ENCODE measurements around the gene DGKA.
"Not testable (repeated sequence)": the region's sequence is repeated elsewhere in the genome, so short reads cannot be mapped to it uniquely, and the experiment has no call there.

The DGKA gene

DNA sequence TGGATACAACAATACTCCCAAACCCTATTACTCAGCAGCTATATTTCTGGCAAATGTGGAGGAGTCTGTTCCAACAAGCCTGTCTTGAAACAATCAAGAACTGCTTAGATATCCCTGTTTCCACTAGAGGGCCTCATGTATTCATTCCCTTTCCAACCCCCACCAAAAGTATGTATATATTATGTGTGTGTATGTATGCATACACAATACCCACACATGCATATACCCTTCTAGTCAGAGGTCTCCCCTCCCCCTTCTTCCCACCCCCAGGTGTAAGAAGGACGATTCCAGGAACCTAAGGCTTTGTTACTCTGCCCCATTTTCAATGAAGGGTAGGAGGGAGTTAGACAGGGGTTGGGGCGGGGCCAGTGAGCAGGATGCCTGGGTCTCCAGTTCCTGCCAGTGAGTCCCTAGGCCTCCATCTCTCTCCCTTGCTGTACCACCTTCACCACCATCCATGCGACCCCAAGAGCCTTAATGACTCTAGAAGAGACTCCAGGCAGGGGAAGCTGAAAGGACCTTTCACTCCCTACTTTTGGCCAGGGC lies at the start of gene DGKA:
Gene DGKA, plus strand, starts transcription at position 392 of the 546 bp plus-strand sequence. CDS start 5,342 bp downstream, outside the sequence.
- peak; percentile 90 for DNase-seq

DNA sequence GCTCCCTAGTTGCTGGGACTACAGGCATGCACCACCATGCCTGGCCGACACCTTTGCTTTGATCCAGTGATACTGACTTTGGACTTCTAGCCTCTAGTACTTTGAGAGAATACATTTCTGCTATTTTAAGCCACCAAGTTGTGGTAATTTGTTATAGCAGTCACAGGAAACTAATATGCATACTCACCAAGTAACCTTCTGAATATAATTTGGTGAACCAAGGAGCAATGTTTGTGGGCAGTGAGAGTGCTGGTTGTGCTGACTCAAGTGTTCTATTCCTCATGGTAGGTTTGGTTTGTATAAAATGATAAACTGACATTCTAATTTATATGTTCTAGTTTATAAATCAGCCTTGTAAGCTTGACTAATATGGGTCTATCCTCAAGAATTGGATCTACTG lies 45.8 kb upstream of the DGKA start:
- no peak for DNase-seq

DNA sequence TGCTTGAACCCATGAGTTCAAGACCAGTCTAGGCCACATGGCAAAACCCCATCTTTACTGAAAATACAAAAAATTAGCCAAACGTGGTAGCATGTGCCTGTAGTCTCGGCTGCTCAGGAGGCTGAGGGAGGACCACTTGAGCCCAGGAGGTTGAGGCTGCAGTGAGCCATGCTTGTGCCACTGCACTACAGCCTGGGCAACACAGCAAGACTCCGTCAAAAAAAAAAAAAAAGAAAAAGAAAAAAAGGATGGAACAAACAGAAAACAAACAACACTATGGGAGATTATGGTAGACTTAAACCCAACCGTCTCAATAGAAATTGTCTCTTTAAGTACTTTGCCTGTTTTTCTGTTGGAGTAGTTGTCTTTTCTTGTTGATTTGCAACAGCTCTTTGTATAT lies 39.7 kb upstream of the DGKA start:
- DNase-seq, result no peak

DNA sequence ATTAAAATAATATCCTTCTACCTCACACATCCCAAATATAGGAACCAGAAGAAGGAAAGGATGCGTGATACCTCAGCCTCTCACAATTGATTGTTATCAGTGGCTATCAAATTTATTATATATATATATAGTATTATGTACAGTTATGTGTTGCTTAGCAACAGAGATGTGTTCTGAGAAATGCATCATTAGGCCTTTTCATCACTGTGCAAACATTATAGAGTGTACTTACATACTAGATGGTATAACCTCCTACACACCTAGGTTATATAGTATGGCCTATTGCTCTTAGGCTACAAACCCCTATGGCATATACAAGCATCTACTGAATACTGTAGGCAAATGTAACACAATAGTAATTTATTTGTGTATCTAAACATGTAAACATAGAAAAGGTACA lies 37.2 kb upstream of the DGKA start:
- no peak for DNase-seq

DNA sequence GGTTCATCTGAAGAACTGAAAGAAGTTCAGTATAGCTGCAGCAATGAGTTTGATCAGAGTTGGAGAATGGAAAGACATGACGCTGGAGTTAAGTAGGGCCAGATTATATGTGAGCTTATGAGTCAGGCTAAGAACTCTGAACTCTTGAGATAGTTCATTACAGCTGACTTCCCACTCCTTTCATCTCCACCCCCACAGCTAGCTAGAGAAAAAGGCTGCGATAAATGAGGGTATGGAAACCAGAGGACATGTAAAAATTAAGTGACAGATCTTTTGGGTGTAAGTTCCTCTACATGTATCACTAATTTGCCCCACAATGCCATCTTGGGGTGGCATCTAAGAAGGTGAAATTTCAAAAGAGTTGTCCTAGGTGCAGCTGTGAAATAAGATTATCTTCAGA lies 31.9 kb upstream of the DGKA start:
- no peak for DNase-seq

DNA sequence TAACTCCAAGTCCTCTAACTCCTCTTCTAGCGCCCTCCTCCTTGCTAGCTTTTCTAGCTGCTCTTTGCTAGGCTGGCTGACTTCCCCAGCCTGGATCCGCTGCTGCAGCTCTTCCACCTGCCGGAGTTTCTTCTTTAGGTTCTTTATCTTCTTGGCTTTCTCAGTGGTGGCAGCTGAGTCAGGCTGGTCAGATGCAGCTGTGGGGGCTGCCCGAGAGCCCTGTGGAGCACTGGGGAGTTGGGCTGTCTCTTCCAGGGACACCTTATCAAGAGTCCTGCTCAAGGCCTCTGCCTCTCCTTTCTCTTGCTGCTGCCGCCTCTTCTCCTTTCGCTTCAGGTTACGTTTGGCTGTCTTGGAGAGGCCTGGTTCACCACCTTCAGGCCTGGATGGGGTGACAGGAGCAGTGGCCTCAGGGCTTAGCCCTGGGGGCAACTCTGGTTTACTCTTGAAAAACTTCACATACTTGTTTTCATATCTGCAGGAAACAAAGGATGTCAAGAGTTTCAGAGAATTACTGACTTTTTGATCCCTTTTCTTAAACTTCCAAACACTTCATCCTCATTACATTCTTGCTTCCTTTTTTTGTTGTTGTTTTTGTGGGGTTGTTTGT lies 29.0 kb upstream of the DGKA start:
- DNase-seq, result no peak

DNA sequence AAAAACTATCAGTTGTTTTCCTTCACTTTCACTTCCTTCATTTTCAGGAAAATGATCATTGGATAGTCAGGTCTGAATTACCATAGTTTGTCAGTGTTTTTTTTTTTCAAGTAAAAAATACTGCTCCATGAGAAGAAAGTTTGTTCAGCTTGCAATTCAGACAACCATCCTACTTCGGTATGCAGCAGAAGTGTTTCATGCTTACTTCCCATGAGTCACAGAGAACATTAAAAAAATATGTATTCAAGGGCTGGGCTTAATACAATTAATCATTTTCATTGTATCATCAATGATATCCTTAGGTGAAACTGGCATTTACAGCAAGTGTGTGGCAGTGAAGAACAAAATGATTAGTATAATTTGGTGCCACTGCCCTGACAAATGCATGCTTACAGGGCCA lies 24.9 kb upstream of the DGKA start:
- no peak for DNase-seq

DNA sequence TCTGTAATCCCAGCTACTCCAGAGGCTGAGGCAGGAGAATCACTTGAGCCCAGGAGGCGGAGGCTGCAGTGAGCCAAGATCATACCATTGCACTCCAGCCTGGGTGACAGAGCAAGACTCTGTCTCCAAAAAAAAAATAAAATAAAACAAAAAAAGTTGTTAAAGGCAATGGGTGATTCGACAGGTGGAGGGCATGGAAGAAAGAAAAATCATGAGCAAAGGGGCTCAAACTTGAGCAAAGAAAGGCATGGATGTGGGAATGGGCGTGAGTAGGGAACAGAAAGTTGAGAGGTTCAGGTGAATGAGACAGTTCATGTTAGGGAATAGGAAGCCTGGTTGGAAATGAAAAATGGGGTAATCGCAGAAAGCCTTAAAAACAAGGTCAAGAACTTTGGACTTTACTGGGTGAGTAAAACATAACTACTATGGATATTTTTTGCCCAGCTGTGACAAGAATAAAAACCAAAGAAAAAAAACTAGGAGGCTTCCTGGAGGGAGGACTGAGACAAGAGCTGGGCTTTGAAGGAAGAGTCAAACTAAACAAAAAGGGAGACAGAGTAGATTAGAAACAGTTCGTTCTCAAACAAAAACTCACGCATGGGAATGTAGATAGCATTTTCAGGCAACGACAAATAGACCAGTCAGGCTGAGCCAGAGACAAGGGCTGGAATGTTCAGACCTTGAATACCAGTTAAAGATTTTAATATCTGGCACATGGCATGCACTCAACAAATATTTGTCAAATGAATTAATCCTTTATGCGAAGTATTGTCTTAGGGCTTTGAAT lies 22.0 kb upstream of the DGKA start:
- DNase-seq, result no peak

DNA sequence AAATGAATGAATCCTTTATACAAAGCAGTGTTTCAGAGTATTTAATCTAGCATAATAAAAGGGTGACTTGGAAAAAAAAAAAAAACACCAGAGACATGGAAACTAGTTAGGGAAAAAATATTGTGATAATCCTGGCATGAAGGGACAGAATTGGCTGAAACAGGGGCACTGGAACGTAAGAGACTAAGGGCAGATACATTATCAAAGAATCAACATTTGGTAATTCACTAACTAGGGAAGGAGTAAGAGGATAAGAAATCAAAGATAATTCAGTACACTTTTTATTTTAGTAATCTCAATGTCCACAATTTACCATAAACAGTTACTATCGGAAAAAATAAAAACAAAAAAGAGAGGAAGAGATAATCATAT lies 21.5 kb upstream of the DGKA start:
- no peak for DNase-seq

DNA sequence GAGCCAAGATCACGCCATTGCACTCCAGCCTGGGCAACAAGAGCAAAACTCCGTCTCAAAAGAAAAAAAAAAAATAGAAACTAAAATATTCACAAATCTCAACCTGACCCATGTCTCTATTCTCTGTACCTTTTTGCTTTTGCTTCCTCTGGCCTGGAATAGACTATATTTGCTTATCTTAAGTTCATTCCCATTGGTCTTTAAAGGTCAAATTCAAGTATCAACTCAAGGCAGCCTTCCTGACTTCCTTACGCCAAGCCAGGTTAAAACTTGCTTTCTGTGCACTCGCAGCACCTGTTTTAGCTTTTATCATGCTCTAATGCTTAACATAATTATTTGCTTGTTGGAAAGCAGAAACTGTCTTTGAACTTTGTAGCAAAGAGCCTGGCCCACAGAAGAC lies 18.1 kb upstream of the DGKA start:
- DNase-seq, result no peak

DNA sequence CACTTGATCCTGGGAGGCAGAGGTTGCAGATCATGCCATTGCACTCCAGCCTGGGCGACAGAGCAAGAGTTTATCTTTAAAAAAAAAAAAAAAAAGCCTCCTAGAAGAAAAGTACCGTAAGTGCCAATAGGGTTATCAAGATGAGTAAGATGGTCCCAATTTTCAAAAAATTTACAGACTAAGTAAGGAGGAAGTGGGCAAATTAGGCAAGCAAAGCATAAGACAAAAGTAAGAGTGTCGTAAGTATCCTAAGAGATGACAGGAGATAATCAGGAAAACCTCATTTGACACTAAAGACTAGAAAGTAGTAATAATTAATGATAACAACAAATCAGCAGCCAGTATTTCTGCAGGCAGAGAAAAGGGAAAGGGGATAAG lies 15.5 kb upstream of the DGKA start:
- DNase-seq, result no peak

DNA sequence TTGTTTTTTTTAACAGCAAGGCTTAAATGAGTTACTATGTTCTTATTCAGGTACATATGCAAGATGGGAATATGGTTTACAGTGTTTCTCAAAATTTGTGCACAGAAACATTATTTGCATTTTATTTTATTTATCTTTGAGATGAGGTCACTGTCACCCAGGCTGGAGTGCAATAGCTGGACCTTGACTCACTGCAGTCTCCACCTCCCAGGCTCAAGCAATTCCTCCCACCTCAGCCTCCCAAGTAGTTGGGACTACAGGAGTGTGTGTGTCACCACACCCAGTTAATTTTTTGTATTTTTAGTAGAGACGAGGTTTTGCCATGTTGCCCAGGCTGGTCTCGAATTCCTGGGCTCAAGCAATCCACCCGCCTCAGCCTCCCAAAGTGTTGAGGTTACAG lies 11.9 kb upstream of the DGKA start:
- not testable (repeated sequence) for DNase-seq

DNA sequence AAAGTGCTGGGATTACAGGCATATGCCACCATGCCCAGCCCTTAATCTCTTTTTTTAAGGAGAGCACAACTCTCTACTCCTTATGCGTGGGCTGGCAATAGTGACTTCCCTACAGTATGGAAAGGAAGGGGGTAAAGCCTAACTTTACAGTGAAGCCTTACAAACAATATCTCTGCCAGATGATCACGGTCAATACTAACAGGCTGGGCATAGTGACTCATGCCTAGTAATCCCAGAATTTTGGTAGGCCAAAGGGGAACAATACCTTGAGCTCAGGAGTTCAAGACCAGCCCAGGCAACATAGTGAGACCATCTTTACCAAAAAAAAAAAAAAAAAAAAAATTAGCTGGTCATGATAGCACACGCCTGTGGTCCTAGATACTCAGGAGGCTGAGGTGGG lies 8.8 kb upstream of the DGKA start:
- no peak for DNase-seq

DNA sequence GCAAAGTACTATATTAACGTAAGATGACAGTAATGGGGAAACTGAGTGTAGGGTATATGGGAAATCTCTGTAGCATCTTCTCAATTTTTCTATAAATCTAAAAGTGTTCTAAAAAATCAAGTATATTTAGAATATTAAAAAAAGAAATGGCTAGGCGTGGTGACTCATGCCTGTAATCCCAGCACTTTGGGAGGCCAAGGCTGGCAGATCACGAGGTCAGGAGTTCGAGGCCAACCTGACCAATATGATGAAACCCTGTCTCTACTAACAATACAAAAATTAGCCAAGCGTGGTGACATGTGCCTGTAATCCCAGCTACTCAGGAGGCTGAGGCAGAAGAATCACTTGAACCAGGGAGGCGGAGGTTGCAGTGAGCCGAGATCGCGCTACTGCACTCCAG lies 7.3 kb upstream of the DGKA start:
- not testable (repeated sequence) for DNase-seq

DNA sequence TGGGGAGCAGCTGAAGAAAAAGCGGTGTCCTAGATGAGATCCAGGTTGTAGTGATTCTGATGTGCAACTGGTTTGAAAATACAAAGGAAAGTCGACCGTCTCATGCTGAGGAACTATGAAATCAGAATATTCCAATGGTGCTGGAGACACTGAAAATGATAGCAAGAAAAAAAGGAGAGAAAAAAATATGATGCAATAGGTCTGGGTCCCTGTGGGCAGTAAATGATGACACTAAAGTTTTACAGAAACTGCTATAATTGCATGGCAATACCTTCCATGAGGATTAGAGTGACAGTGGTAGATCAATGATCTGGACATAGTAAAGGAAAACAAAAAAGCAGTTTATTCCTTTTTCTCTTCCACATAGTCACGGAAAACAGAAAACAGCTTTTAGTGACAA lies 5.6 kb upstream of the DGKA start:
- DNase-seq, result no peak

DNA sequence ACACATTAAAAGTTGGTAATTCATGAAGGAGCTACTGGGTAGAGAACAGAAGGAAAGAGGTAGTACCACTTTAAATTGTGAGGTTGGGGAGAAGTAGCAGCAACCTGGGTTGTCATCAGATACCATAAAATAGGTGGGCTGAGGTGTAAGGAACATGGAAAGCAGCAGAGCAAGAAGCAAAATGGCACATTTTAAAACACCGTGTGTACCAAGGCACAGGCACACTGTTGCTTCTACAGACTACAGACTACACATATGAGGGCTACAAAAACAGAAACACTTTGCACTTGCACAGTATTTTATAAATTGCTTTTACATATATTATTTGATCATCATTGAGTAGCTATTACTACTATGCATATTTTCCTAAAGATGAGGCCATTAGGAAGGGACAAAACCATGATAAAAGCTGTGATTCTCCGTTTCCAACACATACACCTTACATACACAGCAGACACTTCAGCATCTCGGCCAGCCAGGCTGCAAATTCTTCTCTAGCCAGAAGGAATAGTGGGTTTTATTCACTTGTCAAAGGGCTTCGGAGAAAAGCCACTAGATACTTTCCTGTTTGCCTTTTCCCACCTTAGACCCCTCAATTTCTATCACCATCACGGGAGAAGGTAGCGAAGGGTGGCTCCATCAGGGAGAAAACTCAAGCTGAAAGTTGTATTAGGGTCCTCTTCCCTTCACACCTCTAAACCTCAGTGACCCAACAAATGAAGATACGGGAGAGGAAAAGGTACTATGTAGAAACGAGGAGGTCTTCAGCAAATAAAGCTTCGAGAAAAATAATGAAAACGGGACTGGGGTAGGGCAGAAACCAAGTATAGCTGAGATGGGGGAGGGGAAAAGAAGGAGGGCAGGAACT lies 4.9 kb upstream of the DGKA start:
- peak; percentile 65 for DNase-seq

DNA sequence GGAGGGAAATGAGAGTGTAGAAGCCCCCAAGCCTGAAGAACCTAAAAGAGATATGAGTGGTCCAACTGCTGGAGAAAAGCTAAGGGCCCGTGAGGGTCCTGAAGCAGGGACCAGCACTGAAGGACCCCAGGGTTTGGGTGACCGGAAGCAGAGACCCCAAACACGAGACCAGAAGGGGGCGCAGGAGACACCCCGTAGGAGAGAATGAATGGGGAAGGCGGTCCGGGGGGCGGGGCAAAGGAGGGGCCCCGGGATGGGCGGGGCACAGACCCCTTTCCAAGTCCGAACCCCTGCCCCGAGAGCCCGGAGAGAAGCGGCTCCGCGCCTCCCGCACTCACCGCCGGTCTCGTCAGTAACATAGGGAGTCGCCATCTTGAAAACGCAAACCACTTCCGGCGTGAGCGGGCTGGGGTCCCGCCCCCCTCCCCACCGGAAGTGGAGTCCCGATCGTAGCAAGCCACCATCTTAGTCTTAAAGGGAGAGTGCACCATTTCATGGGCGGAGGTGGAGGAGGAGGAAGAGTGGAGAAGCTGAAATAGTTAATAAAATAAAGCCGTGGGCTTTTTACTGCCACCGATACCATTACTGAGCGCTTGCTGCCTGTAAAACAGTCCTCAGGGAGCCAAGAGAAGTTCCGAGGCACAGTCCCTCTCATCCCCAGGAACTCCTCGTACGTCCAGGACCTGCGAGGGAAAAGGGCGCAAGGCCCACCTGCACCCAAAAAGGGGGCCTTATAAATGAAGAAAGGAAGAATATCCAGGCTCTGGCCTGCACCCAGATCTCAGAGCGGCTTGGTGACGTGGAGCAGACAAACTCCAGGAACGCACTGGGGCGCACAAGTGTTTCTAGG lies 4.0 kb upstream of the DGKA start:
- peak; percentile 96 for DNase-seq

DNA sequence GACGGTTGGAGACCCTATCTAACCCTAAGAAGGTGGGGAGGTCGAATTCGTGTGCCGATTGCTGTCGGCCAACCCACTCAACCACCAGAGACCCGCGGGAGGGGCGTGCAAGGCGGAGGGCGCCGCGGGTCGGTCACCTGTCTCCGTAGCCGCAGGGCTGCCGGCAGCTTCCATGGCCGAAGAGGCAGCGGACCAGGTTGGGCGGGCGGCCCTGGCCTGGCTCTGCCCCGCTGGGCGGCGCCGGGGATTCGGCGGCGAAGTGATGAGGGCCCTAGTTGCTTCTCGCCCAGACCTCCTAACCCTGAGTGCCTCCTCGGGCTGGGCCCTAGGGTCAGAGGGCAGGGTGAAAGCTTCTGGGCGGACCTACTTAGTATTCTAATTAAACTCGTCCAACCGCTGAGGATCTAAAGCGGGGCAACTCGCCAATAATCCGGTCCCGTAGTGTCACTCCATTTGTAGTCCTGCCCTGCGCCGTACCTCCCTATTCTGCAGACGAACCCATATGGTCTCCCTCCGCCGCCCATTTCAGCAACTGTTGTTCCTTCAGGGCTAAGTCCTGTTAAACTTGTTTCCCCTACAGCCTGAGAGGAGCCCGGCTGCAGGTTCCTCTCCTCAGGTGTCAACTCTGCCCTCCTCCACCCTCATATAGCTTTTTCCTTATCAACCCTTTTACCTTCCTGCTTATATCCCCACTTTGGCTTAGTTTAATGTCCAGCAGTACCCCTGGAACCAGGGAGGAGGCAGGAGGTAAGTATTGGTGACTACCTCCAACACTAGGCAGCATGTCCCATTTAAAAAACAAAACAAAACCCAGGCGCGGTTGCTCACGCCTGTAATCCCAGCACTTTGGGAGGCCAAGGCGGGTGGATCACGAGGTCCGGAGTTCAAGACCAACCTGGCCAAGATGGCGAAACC lies 3.1 kb upstream of the DGKA start, which contains the start of gene PYM1:
Gene PYM1, minus strand, starts transcription at position 307 of the 915 bp plus-strand sequence. Its CDS starts 133 bp downstream, at position 174.
- peak; percentile 87 for DNase-seq

DNA sequence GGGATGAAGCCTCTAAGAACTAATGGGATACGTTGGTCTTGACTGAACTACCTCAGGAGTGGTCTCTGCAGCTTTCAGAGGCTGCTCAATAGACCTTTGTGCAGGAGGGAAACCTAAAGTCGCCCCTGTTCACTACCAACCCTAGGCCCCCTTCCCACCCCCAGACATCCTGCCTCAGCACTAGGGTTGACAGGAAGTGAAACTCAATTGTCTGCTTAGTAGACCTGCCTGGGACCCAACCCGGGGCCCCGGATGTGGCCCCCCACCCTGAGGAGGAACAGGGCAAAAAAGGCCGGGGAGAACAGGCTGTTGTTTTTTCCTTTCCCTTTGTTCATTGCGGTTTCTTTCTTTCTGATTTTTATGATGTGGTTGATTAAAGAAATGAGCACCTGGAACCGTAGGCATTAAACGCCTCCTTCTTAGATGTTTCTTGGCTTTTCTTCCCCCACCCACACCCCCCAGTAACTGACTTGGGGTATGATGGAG lies 1.6 kb upstream of the DGKA start:
- DNase-seq, result peak; percentile 94

DNA sequence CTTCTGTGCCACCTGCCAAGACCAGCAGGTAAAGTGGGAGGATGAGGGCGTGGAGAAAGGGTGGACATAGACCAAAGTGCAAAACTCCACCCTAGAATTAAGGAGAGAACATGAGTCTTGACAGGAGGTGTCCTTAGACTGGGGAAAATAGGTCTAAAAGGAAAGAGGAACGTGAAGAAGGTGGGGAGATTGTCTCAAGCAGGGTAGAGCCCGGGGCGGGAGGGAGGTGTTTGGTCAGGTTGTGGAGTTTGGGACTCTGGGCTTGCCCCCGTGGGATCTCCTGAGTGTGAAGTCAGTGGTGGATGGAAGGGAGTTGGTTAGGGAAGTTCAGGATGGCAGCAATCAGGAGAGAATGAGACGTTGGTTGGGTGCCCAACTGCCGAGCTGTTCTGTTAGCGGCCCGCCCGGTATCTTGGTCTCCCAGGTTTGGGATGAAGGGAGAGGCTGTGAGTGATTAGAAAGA lies 386 bp downstream of the DGKA start:
- no peak for DNase-seq
